GM19463 (cell line): ENCODE data around the gene ARHGAP45.
"Not testable (repeated sequence)": the region's sequence is repeated elsewhere in the genome, so short reads cannot be mapped to it uniquely, and the experiment has no call there.

ENCODE experiments used
- ATAC-seq: cut with Tn5 transposase; IDR thresholded peaks from one replicate; pipeline ENCODE4 v1.9.1; 2021; ENCODE audit warnings: mild to moderate bottlenecking, moderate library complexity; ENCODE audit not compliant: unreplicated experiment

ARHGAP45 gene

DNA sequence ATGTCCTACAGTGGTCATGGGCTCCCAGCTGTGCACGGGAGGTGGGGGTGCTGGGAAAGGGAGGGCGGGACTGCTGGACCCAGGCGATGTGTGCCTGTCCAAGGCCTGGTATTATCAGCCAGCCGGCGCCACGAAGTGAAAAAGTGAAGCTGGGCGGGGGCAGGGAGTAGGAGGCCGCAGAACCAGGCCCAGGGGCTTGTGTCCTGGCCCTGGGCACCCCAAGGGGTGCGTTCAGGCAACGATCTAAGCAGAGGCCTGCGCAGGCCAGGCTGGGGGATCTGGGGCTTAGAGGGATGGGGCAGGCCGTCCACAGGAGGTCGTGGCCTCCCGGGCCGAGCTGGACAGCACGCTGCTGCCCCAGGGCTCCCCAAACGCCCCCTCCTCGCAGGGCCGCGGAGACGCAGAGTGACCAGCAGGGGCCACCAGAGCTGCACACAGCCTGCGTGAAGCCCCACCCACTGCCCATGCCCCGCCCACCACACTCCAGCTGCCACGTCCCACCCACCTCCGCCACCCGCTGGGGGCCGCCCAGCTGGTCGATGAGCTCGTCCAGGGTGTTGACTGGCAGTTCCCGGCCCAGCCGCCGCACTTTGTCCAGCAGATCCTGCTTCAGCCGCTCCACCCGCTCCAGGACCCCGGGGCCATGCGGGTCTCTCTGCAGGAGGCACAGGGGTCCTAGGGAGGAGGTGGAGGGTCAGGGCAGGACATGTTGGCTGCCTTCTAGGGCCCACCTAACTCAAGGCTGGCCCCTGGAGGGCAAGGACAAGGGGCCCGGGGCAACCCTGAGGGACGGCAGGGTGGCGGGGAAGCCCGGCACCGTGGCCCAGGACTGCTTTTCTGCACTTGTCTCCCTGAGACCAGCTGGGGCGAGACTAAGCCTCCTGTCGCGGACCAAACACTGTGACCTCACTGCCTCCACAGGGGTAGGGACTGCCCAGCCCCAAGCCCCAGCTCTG, 46.3 kb downstream of the ARHGAP45 start:
- peak; percentile 63 for ATAC-seq

DNA sequence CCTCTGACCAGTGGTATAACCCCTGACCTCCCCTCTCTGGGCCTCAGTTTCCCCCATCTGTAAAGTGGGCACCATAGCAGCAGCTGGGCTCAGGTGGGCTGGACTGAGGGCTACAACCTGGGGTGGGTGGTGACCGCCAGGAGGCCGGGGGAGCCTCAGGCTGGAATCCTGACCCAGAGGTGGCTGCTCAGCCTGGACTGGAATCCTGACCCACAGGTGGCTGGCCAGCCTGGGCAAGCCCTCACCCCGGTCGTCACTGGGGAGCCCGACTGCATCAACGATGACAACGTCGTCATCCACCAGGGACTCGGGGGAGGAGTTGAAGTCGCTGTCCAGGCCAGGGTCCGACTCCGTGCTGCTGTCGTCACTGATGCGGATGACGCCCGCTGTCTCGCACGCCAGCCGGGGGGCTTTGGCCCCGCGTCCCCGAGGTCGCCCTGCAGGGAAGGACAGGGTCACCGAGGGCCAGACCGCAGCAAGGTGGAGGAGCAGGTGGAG, 47.1 kb downstream of the ARHGAP45 start:
- ATAC-seq = no peak

DNA sequence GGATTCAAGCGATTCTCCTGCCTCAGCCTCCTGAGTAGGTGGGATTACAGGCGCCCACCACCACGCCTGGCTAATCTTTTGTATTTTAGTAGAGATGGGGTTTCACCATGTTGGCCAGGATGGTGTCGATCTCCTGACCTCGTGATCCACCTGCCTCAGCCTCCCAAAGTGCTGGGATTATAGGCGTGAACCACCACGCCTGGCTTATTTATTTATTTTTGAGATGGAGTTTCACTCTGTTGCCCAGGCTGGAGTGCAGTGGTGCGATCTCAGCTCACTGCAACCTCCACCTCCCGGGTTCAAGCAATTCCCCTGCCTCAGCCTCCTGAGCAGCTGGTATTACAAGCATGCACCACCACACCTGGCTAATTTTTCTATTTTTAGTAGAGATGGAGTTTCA, 47.8 kb downstream of the ARHGAP45 start:
- not testable (repeated sequence) for ATAC-seq

DNA sequence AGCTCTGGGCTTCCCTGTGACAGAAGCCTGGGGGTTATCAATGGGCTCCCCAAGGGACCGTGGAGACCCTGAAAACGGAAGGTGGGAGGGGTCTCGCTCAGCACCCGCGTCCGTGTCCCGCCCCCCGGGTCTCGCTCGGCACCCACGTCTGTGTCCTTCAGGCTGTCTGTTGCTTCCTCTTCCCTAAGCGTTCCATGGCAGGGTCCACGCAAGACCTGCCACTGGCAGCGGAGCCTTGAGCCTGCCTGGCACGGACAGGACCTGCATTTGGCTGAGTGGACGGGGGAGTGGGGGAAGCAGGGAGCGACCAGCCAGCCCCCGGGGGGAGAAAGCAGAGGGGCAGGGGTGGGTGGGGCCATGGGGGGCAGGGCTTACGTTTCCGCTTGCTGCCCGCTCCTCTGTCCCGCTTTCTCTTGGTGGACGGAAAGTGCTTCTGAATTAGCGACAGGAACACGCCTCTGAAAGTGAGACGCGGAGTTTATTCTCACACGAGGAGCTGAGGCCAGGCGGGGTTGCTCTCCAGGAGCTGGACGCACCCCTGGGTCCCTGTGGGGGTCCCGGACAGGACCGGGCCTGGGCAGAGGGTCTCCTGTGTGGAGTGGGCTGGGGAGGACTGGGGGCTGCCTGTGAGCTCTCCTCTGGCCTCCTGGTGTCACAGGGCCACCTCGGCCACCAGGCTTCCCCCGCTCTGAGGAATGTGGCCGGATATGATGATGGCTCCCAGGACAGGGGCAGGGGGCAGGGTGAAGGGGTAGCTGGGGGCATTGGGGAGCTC, 48.9 kb downstream of the ARHGAP45 start:
- no peak for ATAC-seq

DNA sequence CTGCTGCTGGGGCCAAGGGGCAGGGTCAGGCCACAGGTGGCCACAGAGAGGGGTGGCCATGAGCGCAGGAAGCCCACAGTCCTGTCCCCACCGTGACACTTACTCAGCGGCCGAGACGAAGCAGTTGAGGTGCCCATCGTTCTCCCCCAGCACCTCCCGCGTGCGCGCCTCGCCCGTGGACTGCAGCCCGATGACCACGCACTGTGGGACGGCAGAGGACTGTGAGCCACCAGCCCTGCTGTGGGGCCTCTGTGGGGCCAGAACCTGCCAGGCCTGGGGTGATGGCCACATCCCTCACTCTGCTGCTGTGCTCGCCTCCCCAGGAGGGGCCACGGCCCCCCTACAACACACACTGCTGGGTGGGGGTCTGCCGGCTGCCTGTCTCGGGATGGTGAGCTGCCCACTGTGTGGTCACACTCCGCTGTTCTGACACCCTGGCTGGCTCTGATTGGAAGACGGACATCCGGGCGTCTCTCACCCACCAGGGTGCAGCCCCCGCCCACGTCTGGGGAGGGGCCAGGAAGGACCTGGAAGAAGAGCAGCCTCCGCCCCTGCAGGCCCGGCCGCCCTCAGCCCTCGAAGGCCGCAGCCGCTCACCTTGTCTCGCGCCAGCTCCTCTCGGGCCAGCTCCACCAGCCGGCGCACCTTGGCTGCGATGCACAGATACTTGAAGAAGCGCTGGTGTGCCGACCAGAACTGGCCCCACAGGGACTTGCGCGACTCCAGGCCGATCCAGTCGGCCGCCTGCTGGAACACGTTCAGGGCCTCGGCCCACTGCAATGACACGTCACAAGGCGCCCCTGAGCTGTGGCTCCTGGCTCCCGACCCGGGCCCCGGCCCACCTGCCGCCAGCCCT, 50.0 kb downstream of the ARHGAP45 start:
- no peak for ATAC-seq

DNA sequence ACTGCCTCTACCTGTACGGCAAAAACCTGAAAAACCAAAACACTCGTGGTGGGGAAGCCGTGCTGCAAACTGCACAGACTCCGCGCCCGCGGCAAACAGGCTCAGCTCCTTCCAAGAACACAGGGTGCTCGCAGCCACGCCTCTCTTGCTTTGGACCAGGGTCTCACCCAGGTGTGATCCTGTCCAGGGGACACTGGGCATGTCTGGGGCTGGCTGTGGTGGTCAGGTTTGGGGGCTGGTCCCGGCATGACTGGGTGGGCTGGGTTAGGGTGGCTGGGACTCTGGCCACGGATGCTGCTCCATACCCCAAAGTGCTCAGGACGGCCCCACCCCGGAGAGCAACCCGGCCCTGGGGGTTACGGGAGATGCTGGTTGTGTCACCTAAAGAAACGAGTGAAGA, 50.7 kb downstream of the ARHGAP45 start:
- ATAC-seq = no peak

DNA sequence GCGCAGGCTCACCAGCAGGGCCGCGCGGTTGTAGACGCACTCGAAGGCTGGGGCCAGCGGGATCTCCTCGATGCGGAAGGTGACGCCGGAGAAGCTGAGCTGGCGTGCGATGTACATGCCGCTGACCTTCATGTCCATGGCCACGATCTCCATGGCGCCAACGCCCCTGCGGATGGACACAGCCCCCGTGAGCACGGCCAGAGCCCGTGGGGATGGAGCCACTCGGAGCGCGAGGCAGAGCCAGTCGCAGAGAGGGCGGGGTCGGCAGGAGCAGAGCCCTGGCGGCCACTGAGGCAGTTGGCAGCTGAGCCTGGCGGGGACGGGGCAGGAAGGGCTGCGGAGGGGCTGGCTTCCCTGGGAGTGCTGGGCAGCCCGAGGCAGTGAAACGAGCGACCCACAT, 52.0 kb downstream of the ARHGAP45 start:
- no peak for ATAC-seq

DNA sequence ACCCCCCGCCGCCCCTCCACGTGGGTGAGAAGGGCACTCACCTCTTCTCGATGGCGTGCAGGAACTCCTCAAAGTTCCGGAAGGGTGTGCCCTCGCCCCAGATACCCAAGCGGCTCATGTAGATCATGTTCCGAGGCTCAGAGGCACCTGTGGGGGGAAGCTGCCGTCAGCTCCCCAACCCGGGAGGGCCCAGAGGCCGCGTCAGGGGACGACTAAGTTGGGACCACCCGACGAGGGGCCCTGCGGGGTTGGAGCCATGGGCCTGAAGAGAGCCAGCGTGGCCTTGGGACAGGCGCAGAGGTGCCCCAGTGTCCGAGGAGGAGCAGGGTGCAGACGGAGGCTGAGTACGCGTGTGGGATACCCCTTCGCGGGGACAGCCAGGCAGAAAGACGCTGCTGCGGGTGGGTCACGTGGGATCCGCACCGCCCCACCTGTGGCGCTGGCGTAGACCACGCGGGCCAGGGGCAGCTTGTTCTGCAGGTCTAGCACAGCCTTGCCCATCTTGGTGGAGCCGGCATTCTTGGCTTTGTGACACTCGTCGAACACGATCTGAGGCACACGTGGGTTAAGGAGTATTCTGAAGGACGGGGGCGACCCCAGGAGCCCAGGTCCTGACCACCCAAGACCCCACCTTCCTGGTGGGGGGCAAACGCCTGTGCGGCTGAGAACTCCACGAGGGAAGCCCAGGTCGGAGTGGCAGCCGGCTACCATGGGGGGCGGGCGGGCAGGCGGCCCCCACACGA, 52.7 kb downstream of the ARHGAP45 start:
- no peak for ATAC-seq

DNA sequence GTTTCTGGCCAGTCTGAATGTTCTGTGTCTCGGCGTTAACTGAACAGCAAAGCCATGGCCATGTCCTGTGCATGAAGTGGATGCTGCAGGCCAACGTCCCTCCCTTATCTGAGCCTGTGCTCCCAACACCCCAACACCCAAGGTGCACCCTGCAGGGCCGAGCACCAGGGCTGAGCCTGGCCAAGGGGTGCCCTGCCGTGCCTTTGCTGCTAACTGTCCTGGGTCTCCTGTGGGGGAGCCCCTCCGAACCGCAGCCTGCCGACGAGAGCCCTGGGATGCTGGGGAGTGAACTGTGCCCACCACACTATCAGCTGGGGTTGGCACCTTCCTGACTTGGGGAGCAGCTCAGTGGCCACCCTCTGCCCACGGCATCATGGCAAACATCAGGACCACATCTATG, 54.4 kb downstream of the ARHGAP45 start:
- ATAC-seq = no peak

DNA sequence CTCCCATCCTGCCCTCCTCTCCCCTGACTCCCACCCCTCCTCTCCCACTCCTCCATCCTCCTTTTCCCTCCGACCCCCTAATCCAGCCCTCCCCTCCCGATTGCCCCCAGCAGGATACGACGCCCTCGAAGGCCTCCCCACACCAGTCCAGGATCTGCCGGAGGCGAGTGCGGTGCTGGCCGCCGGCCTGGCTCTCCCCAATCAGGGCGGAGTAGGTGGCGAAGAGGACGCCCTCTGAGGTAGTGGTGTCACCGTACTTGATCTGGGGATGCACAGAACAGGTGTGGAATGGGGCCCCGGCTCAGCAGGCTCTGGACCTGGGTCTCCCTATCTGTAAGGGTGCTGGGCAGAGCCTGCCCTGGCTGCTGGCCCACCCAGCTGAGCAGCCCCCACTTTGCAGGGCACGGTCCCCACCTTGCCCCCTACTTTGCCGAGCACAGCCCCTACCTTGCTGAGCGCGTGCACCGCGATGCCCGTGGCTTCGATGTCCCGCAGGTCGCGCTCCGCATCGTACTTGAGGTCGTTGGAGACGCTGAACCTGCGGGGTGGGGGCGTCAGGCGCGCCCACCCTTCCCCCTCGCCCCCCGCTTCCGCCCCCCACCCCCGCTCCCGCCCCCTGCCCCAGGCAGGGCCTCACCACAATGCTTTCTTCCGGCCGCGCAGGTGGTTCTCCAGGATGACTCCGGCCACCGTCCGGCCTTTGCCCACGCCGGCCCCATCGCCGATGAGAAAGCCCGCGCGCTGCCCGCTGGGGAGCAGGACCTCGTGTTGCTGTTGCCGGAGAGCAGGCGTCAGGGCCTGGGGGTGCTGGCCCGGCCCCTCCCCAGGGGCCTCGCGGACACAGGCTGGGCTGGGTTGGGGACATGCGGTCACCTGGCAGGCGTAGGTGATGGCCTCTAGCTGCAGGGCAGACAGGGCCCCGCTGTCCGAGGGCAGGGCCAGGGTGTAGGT, 55.3 kb downstream of the ARHGAP45 start:
- no peak for ATAC-seq

DNA sequence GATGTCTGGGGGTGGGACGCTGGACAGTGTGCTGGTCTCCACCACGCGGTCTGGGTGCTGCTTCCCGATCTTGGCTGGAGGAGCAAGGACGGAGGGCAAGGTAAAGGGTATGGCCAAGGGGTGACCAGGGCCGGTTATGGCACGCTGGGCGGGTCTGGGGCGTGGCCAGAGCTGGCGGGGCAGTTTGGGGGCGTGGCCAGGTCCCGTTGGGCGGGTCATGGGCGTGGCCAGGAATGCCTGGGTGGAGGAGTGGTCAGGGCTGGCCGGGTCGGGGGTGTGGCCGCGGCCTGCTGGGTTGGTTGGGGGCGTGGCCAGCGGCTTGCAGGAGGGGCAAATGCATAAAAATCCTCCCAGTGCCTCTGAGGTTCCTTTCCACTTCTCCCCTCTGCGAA, 56.0 kb downstream of the ARHGAP45 start:
- ATAC-seq = no peak

DNA sequence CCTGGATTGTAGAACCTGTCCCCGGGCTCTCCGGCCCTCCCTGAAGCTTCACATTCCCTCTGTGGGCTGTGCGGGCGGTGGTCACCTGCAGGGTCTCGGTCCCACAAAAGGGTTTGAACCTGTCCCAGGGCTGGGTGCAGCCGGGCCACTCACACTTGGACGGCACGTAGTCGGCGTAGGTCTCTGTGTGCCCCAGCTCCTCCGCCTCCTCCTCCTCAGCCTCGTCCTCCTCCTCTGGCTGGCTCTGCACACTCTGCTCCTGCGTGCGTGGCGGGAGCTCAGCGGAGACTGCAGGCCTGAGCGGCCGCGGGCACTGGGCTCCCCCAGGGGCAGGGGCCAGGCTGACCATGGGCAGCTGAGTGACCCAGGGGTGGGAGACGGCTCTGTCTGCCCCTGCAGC, 56.4 kb downstream of the ARHGAP45 start:
- ATAC-seq = no peak

DNA sequence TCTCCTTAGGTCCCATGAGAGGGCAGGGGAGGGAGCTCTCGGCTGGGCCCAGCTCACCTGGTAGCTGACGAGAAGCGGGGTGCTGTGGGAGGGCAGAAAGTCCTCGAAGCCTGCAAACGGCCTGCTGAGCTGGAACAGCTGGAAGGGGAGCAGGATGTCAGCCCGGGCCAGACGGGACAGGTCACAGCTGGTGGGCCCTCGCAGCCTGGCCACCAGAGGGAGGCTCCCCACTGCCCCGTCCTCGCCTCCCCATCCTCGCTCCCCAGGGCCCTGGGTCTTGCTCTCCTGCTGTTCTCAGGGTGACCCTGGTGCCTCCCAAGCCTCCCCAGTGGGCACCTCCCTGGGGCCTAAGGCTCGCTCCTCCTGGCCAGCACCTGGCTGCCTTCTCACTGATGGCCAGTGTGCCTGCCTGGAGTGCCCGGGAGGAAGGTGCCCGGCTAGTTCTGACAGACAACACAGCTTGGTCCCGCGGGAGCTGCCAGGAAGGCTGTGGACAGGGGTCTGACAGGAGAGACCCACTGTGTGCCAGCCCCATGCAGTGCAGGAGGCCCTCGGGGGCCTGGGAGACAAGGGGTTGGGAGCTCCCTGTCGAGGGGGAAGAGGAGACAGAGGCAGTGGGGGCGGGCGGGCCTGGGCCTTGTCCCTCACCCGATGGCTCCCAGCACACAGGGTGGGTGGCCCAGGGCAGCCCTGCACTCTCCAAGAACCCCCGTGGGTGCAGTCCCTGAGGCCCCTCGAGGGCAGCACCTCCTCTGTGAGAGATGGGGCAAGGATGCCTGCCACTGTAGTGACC, 57.1 kb downstream of the ARHGAP45 start:
- no peak for ATAC-seq

DNA sequence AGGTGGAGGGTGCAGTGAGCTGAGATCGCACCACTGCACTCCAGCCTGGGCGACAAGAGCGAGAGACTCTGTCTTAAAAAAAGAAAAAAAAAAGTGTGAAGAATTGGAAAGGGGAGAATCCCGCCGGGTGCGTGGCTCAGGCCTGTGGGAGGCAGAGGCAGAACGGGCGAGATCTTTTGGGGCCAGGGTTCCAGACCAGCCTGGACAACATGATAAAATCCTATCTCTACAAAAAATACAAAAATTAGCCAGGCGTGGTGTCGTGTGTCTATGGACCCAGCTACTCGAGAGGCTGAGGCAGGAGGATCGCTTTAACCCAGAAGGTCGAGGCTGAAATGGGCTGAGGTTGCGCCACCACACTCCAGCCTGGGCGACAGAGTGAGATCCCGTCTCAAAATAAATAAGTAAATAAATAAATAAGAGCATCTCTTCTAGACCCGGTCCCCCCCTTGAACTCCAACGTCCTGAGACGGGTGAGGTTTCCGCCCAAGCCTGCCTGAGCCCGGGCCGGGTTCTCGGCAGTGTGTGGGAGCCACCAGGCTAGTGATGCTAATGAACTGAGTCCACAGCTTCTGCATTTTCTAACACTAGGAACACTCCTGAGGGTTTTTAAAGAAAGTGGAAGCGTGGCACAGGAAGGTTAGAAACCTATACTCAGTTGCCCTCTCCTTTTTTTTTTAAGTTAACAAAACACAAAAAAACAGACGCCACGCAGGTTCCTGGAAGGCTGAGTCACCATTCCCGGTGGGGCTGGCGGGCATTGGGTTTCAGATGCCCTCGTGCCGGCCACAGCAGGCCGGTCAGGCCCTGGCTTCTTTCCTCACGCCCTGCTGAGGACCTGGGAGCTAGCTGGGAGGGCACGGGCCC, 58.9 kb downstream of the ARHGAP45 start:
- no peak for ATAC-seq

DNA sequence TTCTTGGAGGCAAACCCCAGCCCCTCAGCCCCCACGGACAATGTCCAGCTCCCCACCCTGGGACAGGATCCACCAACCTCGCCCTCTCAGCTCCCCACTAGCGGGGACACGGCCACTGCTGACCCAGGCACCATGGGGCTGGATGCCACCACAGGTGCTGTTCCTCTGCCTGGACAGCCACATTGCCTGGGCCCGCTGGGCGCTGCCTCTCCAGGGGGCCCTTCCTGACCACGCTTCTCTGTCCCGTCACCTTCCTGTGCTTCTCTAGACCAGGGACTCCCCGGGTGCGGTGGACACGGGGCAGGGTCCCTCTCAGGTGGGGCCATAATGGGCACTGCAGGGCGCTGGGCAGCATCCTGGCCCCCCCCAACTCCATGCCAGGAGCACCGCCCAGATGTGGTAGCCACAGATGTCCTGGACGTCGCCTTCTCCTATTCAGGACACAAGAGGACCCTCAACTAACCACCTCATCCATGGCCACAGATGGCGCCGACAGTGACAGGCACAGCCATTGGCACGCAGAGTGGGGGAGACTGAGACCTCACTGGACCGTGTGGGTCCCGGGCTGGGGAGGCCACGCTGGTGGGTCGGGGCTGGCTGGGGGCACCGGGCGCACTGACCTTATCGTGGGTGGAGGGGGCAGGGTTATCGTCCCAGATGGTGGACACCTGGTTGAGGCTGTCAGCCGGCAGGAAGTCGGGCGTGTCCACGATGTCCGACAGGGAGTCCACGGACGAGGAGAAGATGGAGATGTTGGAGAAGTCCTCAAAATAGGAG, 60.2 kb downstream of the ARHGAP45 start:
- ATAC-seq = no peak

DNA sequence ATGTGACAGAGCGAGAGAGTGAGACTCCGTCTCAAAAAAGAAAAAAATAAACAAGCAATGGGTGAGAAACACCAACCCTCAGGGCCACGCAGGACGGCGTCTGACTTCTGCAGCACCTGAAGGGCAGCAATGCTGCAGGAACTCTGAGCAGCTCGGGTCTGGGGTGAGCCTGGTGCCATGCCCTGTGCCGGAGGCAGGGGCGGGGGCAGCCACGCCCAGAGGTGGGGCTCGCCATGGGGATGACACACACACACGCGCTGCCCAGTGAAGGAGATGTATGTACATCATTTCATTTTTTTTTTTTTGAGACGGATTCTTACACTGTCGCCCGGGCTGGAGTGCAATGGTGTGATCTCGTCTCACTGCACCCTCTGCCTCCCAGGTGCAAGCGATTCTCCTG, 61.1 kb downstream of the ARHGAP45 start:
- ATAC-seq = no peak

DNA sequence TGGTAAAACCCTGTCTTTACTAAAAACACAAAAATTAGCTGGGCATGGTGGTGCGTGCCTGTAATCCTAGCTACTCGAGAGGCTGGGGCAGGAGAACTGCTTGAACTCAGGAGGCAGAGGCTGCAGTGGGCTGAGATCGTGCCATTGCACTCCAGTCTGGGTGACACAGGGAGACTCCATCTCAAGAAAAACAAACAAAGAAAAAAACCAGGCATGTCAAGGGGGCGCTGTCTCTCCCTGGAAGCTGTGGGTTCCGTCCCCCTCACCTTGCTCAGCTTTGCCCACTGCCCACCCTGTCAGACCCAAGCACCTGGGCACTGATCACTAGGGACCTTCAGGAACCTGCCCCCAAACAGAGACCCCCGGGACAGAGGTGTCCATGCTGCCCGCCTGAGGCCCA, 62.1 kb downstream of the ARHGAP45 start:
- ATAC-seq = not testable (repeated sequence)
